Activated T-cell treated with anti-CD3 and anti-CD28 coated beads, Interleukin-2, amount 50 U/mL, for 1 hour (primary cell): Measurements from ENCODE around the gene RHCG.

Experiments
- DNase-seq: peaks from one replicate; pipeline ENCODE4 v3.0.0-alpha.2; 2020

Gene RHCG

DNA sequence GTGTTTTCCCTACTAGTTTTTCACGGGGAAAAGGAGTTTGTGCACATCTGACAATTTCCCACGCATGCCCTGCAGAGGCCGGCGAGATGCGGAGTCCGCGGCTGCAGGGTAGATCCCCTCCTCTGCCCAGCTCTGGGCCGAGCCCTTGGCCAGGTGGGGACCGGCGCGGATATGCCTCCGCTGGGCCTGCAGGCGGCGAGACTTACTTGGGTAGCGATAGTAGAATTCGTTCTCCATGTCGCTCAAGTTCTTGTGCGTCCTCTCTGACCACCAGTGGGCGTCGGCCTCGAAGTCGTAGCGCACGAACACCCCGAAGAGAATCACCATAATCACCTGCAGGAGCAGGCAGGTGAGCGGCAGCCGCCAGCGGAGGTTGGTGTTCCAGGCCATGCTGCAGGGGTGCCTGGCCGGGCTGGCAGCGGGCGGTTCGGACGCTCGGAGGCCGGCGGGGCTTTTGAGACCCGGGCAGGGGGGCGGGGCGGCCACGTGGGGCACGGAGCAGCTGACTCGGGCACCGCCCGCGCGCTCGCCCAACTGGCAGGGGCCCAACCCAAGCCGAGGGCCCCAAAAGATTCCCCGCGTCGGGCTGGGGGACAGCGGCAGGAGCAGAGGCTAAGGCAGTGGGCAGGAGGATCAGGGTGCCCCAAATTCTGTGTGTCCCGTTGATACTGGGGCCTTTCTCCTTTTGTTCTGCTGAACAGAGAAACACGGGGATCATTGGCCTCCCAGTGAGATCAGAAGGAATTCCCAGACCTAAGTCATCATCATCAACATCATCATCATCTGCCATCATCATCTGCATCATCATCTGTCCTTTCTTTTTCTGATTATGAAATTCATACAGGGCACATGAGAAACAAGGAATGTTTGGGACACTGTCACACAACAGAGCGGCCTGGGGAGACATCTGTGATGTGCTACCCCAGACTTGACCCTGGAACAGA is at the start of gene RHCG:
TSS of gene RHCG (minus strand) at position 429 of the 944 bp plus-strand sequence. CDS start at position 390, 39 bp downstream.
- no peak for DNase-seq

DNA sequence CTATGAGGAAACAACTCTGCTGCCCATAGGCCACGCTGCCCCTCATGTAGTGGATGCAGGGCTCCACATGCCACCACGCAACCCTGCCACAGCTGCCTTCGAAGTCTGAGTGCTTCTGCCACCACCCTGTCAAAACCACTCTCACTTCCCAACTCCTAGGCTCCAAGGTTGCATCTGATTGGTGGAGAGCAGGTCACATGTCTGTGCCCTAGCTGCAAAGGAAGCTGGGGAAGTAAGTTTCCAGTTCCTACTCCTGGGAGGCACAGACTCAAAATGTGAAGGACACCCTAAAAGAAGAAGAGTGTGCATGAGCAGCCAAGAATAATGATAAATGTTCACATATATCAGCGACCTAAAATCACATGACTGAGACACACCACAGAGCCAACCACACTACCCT is 47.0 kb upstream of the RHCG start:
- no peak for DNase-seq

DNA sequence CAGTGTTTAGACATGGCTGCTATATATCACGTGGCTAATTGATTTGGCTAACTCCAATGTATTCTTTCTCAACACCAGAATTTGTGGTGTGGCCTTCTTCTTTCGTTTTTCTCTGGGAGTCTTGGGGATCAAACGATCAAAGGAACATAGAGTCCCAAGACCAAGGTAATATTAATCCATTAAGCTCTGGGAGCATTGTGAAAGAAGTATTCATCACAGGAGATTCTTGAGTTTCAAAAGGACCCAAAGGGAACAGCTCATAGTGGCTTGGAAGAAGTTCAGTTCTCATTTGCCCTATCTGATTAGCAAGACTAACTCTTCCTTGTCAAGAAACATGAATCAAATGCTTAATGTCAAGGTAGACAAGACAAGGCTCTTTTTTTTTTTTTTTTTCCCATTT is 46.0 kb upstream of the RHCG start:
- DNase-seq = no peak

DNA sequence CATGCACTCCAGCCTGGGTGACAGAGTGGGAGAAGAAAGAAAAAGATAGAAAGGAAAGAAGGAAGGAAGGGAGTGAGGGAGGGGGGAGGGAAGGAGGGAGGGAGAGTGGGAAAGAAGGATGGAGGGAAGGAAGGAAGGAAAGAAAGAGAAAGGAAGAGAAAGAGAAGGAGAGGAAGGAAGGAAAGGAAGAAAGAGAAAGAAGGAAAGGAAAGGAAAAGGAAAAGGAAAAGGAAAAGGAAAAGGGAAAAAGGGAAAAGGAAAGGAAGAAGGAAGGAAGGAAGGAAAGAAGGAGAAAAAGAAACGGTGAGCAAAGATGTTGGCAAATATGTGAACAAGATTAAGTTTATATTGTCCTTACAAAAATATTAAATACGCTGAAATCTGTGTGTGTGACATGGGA is 42.6 kb upstream of the RHCG start:
- DNase-seq = no peak

DNA sequence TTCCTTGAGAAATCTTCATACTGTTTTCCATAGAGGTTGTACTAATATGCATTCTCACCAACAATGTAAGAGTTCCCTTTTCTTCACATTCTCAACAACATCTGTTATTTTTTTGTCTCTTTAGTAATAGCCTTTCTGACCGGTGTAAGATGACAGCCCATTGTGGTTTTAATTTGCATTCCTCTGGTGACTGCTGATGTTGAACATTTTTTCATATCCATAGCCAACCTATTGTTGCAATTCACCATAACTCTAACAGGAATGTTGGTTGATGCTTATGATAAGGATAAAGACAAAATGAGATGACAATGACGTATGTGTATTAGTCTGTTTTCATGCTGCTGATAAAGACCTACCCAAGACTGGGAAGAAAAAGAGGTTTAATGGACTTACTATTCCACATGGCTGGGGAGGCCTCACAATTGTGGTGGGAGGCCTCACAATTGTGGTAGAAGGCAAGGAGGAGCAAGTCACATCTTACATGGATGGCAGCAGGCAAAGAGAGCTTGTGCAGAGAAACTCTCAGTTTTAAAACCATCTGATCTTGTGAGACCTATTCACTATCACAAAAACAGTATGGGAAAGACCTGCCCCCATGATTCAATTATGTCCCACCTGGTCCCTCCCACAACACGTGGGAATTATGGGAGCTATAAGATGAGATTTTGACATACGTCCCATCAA is 37.6 kb upstream of the RHCG start:
- DNase-seq = no peak

DNA sequence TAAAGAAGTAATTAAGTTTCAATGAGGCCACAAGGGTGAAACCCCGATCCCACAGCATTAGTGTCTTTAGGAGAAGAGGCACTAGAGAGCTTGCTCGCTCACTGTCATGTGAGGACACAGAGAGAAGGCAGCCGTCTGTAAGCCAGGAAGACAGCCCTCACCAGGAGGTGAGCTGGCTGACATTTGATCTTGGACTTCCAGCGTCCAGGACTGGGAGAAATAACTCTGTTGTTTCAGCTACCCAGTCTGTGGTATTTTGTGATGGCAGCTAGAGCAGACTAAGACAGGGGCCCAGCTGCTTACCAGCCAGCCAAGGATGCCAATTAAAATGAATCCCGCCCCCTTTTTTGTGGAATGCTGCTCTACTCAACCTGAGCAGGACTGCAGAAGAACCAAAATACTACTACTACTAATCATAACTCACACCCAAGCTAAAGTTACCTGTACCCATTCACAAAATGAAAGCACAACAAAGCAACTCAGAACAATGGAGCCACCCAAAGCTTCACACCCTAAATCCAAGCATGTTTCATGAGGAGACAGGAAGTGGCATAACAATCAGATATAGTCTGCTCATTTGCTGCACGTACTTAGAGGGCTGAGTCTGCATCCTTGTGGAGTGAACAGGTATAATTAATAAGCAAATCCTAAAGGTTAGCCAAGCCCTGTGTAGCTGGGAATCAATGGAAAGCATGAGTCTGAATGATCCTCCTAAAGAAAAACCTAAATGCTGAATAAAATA is 35.6 kb upstream of the RHCG start:
- no peak for DNase-seq

DNA sequence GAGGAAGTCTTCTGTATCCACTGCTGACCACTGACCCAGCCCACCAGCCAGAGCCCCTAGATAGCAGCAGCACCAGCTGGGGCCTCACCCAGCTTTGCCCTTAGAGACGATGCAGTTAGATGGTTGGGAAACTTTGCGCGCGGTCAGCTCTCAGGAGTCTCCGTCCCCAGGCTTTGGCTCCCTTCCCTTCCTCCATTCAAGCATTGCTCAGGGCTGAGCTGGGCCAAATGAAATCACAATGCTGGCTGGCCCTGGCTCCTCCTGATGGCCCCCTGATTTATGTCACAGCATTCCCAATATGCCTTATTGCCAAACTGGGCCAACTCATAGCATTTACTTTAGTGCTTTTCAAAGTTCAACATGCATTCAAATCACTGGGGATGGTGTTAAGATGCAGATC is 34.6 kb upstream of the RHCG start:
- DNase-seq = no peak

DNA sequence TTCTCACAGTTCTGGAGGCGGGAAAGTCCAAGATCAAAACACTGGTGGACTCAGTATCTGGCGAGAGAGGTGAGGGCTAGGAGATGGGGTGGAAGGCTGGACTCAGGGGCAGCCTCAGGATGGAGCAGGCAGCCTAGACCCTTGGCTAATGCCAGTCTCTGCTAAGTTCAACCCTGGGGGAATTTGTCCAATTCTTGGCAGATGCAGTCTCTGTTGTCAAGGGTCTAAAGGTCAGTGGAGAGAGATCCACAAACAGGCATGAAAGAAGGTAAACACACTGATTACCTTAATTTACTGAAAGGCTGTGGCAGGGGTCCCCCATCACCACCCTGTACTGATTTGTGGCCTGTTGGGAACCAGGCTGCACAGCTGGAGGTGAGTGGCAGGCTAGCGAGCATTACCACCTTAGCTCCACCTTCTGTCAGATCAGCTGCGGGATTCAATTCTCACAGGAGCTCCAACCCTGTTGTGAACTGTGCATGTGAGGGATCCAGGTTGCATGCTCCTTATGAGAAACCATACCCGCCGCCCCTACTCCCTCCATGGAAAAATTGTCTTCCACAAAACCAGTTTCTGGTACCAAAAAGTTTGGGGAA is 32.5 kb upstream of the RHCG start:
- no peak for DNase-seq

DNA sequence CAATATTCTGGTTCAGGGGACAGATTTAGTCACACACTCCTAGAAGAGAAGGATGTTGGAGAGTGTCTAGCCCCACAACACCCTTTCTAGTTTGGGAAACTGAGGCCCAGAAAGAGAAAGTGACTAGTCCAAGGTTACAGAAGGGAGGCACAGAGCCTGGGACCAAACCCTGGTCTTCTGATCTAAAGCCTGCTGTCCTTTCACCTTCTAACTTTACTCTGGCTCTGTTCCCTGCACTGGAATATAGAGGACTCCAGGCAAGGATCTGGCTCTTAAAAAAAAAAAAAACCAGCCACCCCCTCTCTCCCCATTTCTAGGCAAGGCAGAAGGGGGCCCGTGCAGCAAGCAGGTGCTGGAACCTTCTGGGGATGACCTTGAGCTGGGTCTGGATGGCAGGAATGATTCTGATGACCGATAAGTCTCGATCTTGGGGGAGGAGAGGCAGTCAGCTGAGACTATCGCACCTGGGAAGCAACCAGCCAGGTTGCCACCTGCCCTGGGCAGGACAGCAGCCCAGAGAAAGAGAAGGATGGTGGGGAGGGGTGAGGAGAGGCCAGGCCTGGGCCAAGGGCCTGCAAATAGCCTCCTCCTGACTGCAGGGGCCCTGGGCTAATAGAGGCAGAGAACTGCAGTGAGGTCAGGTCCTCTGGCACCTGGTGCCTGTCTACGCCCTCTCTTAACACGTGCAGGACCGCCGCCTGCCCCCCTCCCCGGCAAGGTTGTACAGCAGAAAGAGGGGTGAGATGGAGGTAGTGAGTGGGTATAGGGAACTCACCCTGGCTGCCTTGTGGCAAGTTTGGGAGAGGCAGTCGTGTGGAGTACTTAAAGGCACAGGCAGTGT is 30.4 kb upstream of the RHCG start:
- no peak for DNase-seq

DNA sequence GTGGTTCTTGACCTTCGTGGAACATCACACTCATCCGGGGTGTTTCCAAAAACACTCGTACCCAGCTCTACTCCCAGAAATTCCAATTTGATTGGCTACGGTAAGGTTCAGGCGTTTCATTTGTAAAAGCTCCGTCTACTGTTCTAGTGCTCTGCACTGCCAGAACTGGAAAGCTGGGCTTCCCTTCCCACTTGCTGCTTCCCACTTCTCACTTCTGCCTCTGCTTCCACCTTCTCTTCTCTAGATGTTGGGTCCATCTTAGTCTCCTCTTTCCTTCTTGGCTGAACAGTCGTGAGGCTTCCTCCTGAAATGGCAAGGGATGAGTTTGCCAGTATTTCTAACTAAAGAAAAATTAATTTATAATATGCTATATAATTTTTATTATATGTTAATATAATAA is 29.8 kb upstream of the RHCG start:
- DNase-seq = no peak

DNA sequence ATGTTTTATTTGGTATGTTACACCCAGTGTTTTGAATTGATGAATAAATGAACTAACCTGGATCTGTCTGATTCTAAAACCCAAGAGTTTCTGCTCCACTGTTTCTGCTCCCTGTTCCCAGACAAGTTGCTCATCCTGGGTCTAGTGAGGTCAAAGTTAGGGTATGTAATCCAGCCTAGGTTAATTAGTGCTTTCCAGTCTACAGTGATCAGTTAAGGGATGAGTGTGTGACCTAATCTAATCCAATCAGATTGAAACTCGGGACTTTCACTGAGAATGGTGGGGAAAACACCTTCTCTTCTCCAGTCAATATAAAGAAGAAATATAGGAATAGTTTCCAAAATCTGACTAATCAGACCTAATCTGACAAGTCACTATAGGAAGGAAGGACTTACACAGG is 27.8 kb upstream of the RHCG start:
- DNase-seq = no peak

DNA sequence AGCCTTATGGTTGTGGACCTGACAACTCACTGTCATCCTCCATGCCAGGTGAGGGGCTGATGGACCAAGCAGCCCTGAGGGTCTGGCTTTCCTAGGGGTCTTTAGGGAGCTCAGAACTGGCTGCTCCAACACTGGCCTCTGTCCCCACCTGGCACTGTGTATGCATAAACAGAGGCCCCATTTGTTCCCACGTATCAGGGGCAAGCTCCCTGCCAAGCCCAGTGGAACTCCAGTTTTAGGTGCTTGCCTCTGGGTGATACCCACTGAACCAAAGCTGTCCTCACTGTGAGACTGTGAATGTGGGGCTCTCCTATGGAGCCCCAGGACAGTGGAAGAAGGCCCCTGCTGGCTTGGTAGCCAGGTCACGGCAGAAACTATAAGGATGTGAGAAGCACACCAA is 26.7 kb upstream of the RHCG start:
- DNase-seq = no peak

DNA sequence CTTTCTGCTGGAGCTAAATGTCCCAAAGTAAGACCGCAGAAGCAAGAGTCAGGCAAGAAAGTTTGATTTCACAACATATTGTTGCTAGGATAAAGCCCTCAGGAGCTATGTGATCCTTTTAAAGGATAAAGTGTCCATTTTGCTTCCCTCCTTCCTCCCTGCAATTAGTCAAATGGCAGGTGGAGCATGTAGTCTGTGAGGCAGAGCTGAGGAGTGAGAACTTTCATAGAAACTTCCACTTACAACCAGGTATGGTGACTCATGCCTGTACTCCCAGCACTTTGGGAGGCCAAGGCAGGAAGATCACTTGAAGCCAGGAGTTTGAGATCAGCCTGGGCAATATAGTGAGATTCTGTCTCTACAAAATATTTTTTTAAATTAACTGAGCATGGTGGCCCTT is 25.2 kb upstream of the RHCG start:
- DNase-seq = no peak

DNA sequence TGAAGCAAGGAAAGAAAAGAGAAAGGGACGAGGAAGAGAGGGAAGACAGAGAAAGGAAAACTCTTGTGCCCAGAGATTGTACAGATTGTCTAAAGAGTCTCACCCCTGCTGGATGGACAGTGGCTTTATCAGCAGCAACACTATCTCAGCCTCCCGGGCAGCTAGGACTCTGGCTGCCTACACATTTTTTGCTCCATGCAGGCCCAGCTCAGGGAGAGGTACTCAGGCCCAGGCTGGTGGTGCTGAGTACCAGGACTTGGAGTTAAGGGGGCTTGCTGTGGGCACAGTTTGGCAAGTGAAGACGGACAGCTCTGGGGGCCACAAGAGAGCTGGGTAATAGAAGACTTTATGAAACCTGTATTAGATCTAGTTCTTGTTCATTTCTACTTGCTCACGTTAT is 19.1 kb upstream of the RHCG start:
- no peak for DNase-seq

DNA sequence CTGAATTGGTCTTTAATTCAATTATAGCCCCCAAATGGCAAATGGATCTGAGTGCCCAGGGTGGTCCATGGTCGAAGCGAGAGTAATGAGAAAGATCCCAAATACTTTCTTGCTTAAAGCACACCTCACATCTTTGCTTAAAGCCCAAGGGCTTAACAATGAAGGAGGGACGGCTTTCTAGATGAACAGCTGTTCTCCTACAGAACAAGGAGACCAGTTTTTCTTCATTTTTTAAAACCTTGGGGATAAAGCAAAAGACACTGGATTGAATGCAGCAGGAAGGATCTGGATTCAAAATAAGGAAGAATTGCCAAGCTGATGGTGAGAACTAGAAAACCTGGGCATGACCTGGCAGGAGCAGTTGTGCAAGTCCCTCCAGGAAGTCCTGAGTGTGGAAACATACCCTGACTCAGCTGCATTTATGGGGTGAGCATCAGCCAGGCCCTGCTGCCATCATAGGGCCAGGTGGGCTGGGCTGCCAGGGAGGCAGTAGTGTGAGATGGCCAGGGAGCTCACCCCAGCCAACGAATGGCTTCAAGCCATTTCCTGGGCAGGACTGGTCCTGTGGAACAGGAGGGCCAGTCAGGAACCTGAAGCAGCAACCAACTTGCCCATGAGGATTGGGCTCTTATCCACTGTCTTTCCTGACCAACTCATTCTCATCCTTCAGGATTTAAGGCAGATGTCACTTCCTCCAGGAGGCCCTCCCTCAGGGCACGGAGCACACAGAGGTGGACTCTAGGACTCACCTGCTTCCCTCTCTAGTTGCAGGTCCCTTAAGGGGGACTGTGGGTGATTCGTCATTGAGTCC is 18.4 kb upstream of the RHCG start:
- no peak for DNase-seq

DNA sequence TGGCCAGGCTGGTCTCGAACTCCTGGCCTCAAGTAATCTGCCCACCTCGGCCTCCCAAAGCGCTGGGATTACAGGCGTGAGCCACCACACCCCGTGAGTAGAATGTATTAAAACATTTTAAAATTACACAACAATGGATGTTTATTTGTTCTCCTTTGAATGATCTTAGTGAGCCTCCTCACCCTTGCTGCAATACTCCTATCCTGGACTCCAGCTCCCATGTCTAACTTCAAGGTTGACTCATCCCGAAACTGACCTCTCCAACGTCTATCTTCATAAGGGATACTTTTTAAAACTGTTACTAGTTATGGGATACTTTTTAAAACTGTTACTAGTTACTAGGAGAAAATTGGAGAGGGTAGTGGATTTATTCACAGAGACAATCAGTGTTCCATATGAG is 17.8 kb upstream of the RHCG start:
- no peak for DNase-seq

DNA sequence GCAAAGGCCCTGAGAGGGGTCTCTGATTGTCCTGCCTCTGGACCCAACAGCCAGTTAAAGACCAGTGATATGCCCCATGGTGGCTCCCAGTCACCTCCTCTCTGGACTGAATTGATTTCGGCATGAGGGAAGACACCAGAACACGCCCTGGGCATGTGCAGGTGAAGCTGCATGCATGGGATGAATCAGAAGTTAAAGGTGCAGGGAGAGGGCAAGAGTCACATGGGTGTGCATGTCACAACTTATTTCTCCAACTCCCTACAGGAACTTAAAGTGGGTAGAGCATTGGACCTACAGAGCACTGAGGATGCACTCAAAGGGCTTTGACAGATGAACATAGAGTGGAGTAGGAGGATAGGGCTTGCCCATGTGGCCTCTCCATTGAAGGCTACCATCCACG is 16.9 kb upstream of the RHCG start:
- no peak for DNase-seq

DNA sequence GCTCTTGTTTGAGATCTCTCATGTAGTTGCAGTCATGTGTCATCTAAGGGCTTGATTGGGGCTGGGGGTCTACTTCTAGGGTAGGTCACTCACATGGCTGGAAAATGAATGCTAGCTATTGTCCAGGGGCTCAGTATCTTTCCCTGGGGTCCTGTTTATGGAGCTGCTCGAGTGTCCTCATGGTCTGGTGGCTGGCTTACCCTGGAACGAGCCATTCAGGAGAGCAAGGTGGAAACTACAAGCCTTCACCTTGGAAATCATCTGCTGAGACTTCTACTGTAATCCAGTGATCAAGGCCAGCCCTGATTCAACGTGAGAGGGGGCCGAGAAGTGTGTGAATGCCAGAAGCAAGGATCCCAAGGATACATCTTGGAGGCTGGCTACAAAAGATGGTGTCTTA is 16.2 kb upstream of the RHCG start:
- DNase-seq = no peak

DNA sequence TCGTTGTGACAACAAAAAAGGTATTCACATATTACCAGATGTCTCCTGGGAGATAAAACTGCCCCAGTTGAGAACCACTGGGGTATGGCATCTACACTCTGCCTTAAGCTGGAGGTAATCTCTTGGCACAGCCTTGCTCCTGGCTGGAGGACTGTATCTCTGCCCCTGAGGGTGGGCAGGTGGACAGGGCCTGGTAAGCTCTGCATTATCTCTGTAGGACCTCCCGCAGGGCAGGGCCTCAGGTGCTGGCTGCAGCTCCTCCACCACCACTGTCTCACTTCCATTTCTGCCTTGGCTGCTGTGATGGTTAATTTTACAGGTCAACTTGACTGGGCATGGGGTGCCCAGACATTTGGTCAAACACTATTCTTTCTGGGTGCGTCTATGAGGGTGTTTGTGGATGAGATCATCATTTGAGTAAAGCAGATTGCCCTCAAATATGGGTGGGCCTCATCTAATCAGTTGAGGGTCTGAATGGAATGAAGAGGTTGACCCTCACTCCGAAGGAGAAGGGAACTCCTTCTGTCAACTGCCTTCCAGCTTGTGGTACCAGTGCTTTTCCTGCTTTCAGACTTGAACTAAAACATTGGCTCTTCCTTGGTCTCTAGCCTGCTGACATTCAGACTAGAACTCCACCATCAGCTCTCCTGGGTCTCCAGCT is 9.8 kb upstream of the RHCG start:
- no peak for DNase-seq

DNA sequence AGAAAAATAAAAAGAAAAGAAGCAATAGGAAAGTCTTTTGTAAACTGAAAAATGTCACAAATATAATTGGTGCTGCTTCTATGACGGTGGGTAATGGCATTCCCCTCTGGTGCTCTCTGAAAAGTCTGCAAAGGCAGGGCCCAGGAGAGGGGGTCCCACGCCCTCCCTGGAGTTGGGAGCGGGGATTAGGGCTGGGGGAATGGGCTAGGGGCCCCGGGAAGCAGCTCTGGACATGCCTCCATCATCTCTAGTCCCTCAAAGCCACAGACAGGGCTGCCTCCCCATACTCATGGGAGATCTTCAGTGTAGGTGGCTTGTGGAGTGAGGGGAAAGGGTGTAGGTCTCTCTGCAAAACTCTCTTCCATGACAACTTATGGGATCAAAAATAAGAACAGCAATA is 7.8 kb upstream of the RHCG start:
- no peak for DNase-seq
